Stimulated activated CD8-positive, alpha-beta memory T cell treated with anti-CD3 and anti-CD28 coated beads, Interleukin-7, amount 100 ng/mL, for 24 hours (primary cell): Measurements from ENCODE around the gene ZBBX.
"Not testable (repeated sequence)": the region's sequence is repeated elsewhere in the genome, so short reads cannot be mapped to it uniquely, and the experiment has no call there.

Source experiments
- DNase-seq: peaks from one replicate; pipeline ENCODE4 v3.0.0-alpha.2; 2020; ENCODE audit warnings: low read depth

ZBBX gene

DNA sequence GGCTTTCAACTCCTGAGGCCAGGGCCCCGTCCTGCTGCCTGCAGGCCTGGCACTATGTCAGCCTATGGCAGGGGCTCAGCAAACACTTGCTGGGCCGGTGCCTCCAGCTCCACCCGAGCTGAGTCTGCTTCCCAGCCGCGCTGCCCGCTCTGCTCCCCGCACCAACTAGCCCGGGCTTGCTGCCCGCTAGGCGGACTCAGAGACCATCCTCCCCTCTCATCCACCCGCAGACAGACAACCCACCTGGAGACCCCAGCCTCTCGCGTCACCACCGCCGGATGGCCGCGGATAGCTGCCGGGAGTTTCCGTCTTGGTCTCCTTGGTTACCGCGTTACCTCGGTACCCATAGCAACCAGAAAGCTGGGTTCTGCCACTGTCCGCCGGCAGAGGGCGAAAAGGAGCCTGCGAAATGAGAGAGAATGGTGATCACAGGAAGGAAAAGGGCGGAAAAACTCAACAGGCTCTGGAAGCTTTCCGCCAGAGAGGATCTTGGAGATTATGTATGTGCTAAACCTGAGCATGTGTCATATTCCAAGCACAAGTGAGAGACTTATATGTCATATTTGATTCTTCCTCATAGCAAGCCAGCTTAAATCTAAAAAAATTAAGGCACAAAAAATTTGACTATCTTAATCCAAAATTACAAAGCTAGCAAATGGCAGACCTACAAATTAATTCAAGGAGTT is at the start of gene ZBBX:
Gene ZBBX (minus strand): TSS at position 294 of the 686 bp plus-strand sequence. CDS start 7,396 bp downstream, outside the sequence.
- peak; percentile 72 for DNase-seq

DNA sequence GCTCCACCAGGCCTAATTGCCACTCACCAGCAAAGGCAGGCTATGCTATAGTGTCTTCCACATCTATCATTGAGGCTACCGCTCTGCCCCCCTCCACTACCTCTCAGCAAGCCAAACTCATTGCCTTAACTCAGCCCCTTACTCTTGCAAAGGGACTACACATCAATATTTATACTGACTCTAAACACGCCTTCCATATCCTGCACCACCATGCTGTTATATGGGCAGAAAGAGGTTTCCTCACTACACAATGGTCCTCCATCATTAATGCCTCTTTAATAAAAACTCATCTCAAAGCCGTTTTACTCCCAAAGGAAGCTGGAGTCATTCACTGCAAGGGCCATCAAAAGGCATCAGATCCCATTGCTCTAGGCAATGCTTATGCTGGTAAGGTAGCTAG is 46.9 kb upstream of the ZBBX start:
- not testable (repeated sequence) for DNase-seq

DNA sequence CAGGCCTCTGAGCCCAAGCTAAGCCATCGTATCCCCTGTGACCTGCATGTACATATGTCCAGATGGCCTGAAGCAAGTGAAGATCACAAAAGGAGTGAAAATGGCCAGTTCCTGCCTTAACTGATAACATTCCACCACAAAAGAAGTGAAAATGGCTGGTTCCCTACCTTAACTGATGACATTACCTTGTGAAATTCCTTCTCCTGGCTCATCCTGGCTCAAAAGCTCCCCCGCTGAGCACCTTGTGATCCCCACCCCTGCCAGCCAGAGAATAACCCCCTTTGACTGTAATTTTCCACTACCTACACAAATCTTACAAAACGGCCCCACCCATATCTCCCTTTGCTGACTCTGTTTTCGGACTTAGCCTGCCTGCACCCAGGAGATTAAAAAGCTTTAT is 42.3 kb upstream of the ZBBX start:
- not testable (repeated sequence) for DNase-seq

DNA sequence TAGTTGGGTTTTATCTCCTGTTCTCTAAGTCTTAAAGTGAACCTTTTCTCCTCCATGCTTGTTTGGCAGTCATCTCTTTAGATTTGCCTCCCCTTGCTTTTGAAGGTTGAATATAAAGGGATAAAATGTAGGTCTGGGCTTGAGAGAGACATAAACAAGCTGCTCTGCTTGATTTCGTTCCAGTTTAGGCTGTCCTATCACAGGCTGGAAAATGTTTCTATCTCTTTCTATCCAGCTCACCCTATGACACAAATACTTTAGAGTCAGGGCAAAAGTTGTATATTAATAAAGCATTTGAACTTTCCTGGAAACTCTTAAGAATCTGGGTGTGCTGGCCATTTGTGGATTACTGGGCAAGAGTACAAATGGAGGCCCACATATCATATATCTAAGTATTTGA is 29.5 kb upstream of the ZBBX start:
- no peak for DNase-seq

GRCh38 chr3:167406876-167407492 is 26.9 kb upstream of the ZBBX start:
- no peak for DNase-seq

- DNase-seq = no peak
These were observed 17.7 kb upstream of the ZBBX start for GRCh38 chr3:167397826-167398225.

DNA sequence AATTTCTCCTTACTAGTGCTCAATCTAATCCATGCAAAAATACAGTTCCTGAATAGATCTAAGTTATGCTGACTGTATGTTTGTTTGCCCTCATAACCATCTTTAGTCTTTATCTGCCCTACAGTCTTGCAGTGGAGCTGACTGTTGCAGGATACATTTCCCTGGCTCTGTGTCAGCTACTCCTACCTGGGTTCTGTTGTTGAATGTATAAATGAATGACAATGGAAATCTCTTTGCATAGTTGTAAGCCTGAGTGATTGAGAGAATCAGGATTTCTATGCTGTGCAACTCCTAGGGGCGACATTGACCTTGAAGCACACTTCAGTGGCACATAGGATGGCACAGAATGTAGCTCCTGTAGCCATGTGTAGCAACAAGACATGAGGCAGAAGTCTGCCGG is 16.0 kb upstream of the ZBBX start:
- DNase-seq = no peak

DNA sequence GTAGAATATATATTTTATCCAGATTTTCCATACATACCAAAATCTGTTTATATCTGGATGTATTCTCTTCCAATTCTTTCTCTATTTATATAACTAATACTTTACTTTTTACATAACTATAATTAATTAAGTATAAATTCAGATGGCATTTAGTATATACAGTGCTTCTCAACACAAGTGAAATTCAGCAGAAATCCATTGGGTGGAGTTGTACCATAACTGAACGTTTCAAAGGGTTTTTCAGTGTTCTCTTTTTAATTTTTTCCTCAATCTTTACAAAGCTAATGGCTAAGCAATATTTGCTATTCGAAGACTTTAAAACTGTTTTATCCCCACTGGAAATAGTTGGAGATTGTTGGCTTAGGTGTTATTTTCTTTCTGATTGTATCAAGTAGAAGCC is 13.9 kb upstream of the ZBBX start:
- DNase-seq = no peak

DNA sequence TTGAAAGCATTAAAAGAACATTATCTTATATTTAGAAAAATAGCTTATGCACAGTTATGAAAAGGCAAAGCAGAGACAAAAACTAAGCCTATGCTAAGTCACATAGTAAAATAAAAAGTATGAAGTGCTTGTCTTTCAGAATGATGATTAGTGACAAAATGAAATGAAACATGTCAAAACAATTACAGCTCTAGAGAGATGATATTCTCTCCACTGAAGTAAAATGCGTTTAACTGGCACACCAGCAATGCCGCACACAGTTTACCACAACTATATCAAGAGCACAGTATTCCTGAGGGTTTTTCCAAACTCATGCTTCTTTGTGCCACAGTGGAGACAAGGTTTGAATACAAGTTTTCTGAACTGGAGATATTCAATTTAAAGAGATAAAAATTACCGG is 2.1 kb upstream of the ZBBX start:
- no peak for DNase-seq

DNA sequence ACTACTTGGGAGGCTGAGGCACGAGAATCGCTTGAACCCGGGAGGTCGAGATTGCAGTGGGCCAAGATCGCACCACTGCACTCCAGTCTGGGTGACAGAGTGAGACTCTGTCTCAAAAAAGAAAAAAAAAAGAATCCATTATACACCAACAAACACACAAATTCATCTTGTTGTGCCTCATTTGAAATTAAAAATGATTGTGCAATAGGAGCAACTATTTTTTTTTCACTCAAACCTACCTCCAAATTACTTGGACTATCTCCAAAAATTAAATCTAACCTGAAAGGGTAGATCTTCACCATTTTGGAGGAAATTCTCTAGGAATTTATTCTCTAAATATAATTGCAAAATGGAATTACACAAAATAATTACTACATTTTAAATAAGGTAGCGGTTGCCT is 4.6 kb downstream of the ZBBX start:
- DNase-seq = no peak

GRCh38 chr3:167372138-167372537 is 8.0 kb downstream of the ZBBX start:
- no peak for DNase-seq

- DNase-seq = no peak
These were observed 18.1 kb downstream of the ZBBX start for GRCh38 chr3:167361948-167362347.

DNA sequence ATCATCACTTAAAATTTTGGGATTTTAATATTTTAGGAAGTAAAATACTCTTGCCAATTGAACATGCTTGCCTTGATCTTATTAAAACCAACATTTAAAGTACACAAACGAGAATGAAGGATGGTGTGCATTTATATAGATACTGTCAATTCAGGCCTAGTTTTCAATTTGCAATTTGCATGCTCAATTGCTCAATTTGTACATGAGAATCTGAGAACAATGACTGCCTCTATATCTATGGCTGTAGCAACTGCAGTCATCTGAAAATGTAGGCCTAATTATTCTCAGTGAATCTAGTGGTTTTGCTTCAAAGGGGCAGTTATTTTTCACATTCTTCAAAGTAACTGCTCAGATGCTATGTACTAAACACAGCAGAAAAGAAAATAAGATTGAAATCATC is 18.8 kb downstream of the ZBBX start:
- DNase-seq = no peak

DNA sequence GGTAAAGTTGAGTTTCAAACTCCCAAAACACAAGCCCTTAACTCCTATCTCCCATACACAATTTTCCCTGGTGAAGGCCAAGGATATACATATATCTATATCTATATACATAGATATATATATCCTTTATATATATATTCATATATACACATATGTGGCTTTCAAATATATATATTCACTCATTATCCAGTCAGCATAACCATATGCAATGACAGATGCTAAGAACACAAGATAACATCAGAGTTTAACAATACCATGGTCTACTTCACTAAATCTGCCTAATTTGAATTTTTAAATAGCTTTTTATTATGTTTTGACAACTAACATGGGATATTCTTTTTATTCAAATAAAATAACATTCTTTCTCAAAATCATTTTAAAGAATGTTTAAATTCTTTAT is 24.7 kb downstream of the ZBBX start:
- no peak for DNase-seq

DNA sequence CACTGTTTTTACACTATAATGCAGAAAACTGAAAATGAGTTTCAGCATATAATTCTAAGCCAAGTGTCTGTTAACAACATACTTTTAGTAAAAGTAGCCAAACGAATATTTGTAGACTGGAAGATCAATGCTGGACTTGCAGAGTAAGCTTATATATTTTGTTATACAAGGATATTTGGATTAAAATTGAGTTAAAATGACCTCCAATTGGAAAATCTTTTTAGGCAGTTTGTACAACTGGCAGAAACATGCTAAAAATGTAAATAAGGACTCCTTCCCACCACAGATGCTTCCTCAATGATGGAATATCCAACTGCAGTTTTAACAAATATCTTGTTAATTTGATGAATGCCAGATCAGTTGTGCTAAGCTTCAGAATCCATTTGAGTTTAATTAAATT is 25.3 kb downstream of the ZBBX start:
- DNase-seq = no peak

- no peak for DNase-seq
These were observed 29.7 kb downstream of the ZBBX start for GRCh38 chr3:167350245-167350862.

GRCh38 chr3:167346171-167346570 is 33.9 kb downstream of the ZBBX start:
- DNase-seq = no peak

GRCh38 chr3:167330993-167331785 is 48.9 kb downstream of the ZBBX start:
- DNase-seq = no peak

DNA sequence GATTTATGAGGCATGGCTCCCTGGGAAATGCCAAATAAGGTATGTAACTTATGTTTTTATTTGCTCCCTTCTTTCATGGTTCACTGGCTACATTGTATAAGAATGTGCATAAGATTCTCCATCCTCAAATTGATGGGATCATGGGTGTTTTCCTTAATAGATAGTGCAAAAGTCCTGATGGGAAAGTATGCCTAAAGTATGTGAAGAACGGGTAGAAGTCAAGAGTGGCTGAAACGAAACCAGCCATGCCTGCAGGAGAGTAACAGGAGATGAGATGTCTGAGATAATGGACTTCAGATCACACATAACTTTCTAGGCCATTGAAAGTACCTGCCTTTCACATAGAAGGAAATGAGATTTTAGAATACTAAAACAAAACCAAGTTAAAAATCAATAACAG is 56.5 kb downstream of the ZBBX start:
- DNase-seq = no peak

GRCh38 chr3:167318996-167319615 is 61.0 kb downstream of the ZBBX start:
- no peak for DNase-seq

DNA sequence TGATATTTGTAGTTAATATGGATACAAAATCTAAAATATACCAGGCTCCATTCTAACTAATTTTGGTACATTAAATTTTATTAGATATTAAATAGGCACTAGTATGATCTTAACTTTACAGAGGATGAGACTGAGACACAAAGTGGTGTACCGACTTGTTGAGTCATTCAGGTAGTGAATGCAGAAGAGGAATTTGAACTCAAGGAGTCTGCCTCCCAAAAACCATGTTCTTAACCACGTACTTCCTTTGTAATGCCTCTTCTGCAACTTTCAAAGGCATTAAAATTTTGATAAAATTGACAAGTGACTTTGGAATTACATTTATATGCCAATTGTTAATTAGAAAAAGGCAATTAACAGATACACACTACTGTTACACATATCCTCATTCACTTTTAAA is 61.8 kb downstream of the ZBBX start:
- DNase-seq = no peak

- DNase-seq = no peak
These were observed 73.8 kb downstream of the ZBBX start for GRCh38 chr3:167306319-167306718.
